Loucy (cell line): ENCODE data around the gene ALDH1L2.

ENCODE experiments used
- CTCF ChIP-seq: fragments of 200-600 bp; sonication (generic); conservative IDR thresholded peaks from 2 replicates; pipeline ENCODE4 v1.5.1; 2014; ENCODE audit warnings: mild to moderate bottlenecking, antibody characterized with exemption, low read length
- EZH2phosphoT487 ChIP-seq: fragments of 200-600 bp; IDR thresholded peaks from 2 replicates; pipeline ENCODE4 v1.6.1; 2018; ENCODE audit warnings: antibody characterized with exemption, mild to moderate bottlenecking, moderate library complexity, borderline replicate concordance

GRCh38 chr12:105107494-105108371 lies 23.5 kb upstream of the ALDH1L2 start, which contains the start of gene WASHC4:
- TF ChIP-seq CTCF (no peak), EZH2phosphoT487 (no peak)
